A549 (cell line): ENCODE results near the gene IFNA14. TPM values are rescaled to one million over a fixed set of nuclear protein-coding genes. Genes with fewer than 3 reads are reported as not detected.
"Not testable (repeated sequence)": the region's sequence is repeated elsewhere in the genome, so short reads cannot be mapped to it uniquely, and the experiment has no call there.

Experiments used
- ATAC-seq, 2 experiments: fragments of 200-7000 bp in 1 of 2; fragments of >200 bp in 1 of 2; cut with Nextera tagmentation in 1 of 2; cut with Tn5 transposase in 1 of 2; 3 replicates each; pipeline versions ENCODE4 v1.8.0 to v1.9.1; 2018 to 2020; ENCODE audit warnings: mild to moderate bottlenecking in 1 of 2, moderate library complexity in 1 of 2
- CTCF ChIA-PET: fragments of 300-600 bp; sonication (Branson Sonifier 250); formaldehyde crosslinking; extraction: SDS; loops from one replicate; lab custom pipeline; 2021; ENCODE audit warnings: antibody characterized with exemption, inconsistent platforms; lab: Yijun Ruan, JAX
- POLR2A ChIA-PET: fragments of 350-600 bp; formaldehyde crosslinking; extraction: SDS; loops from one replicate; lab custom pipeline; 2021; ENCODE audit warnings: antibody characterized with exemption, inconsistent platforms; lab: Yijun Ruan, JAX
- DNase-seq, 2 experiments: peaks; one replicate each; pipeline versions ENCODE4 v3.0.0 to v3.0.0-alpha.2; 2011 to 2016; ENCODE audit warnings: low read depth in 1 of 2, low spot score in 1 of 2
- FAIRE-seq: peaks from 2 replicates; lab custom pipeline; 2011; peaks lifted over from hg19 to GRCh38; lab: Jason Lieb, UNC
- H3K27ac ChIP-seq, 2 experiments: fragments of >200 bp; sonication (Bioruptor Twin); formaldehyde crosslinking; 3 replicates each; pipeline ENCODE4 v1.5.1; 2016 to 2017
- H3K4me1 ChIP-seq: fragments of >200 bp; sonication (Bioruptor Twin); formaldehyde crosslinking; 3 replicates; pipeline ENCODE4 v1.6.1; 2016
- H3K4me2 ChIP-seq: fragments of >200 bp; sonication (Bioruptor Twin); formaldehyde crosslinking; 3 replicates; pipeline ENCODE4 v1.6.1; 2016
- H3K4me3 ChIP-seq: fragments of >200 bp; sonication (Bioruptor Twin); formaldehyde crosslinking; 3 replicates; pipeline ENCODE4 v1.5.1; 2016
- H3K9me3 ChIP-seq: fragments of >200 bp; sonication (Bioruptor Twin); formaldehyde crosslinking; 3 replicates; pipeline ENCODE4 v1.6.1; 2016
- CTCF ChIP-seq: fragments of >200 bp; sonication (Bioruptor Twin); formaldehyde crosslinking; IDR thresholded peaks from 3 replicates; pipeline ENCODE4 v1.5.1; 2016
- RAD21 ChIP-seq, 2 experiments: fragments of >200 bp in 1 of 2; sonication (Bioruptor Twin) in 1 of 2; formaldehyde crosslinking in 1 of 2; IDR thresholded peaks in 1 of 2; conservative IDR thresholded peaks in 1 of 2; 2 replicates in 1 of 2; 3 replicates in 1 of 2; pipeline ENCODE4 v1.6.1; 2012 to 2018; ENCODE audit warnings: inconsistent platforms in 1 of 2
- SMC3 ChIP-seq: fragments of >200 bp; sonication (Bioruptor Twin); formaldehyde crosslinking; IDR thresholded peaks from 3 replicates; pipeline ENCODE4 v1.6.1; 2018; ENCODE audit warnings: inconsistent platforms
- WGBS: methylation state at CpG from one replicate; pipeline ENCODE4 v1.1.6; 2017; ENCODE audit errors: missing lambda C conversion rate; 5-methylcytosine and 5-hydroxymethylcytosine counted together
- polyA plus RNA-seq, 4 experiments: library from polyadenylated mRNA; depleted of rRNA in 3 of 4; stranded (reverse); fragments of >200 nt; fragmentation: RNase III in 1 of 4; extraction: RNeasy Plus Mini Kit Qiagen cat#74134 plus additional on column Dnase treatment in 1 of 4; gene quantifications; 2 replicates in 3 of 4; 3 replicates in 1 of 4; pipeline ENCODE4 v1.2.3, GENCODE V29; 2011 to 2017

The IFNA14 gene
- polyA plus RNA-seq, 2 of the 4 experiments (the other 2 are of a cell fraction): not detected

- H3K27ac ChIP-seq, H3K9me3 ChIP-seq, H3K4me1 ChIP-seq, H3K4me3 ChIP-seq: not testable (repeated sequence)
- WGBS: 4% methylated on average over 6 of the region's 6 CpGs
- TF ChIP-seq SMC3 (peak; percentile 36; the same call in 2 of the 3 replicates), RAD21 (conservative IDR thresholded peaks at IDR 0.05 in 1 of 2, IDR thresholded peaks at IDR 0.05 in 1 of 2) (peak; percentile 60), CTCF (peak; percentile 62)
- FAIRE-seq: peak; percentile 23
- ChIA-PET POLR2A (interaction anchor here (0.6 kb wide), 1 partner anchor 1971 kb away, joined by 3 read pairs; no protein-coding TSS in a partner anchor), CTCF (interaction anchor here (0.7 to 2.1 kb wide), 25 partner anchors 9 to 593 kb away, joined by 3 to 9 read pairs (median 4); no protein-coding TSS in a partner anchor)
- peak overlapping the region; percentile 59 for H3K4me2 ChIP-seq
- ATAC-seq: peak; percentile 90 to 97
- peak in 1 of 2 experiments; percentile 29 for DNase-seq
Observed at GRCh38 chr9:21194867-21195776, 44.7 kb downstream of the IFNA14 start.

Other genes with a start within 250 kb of the IFNA14 start
- gene HACD4, start 208.4 kb downstream of the IFNA14 start, polyA plus RNA-seq (2011; rRNA removed): 4.1 and 4.4 TPM in 2 replicates
- gene HACD4, start 208.4 kb downstream of the IFNA14 start, polyA plus RNA-seq (2017; fragmentation: RNase III; extraction: RNeasy Plus Mini Kit Qiagen cat#74134 plus additional on column Dnase treatment): 1.4 to 1.8 TPM (median 1.5 TPM) in 3 replicates
- gene IFNB1, start 162.1 kb downstream of the IFNA14 start, polyA plus RNA-seq (2011; rRNA removed): not detected in 2 replicates
- gene IFNB1, start 162.1 kb downstream of the IFNA14 start, polyA plus RNA-seq (2017; fragmentation: RNase III; extraction: RNeasy Plus Mini Kit Qiagen cat#74134 plus additional on column Dnase treatment): not detected in 3 replicates
- not detected in 2 replicates for gene IFNW1, start 98.2 kb downstream of the IFNA14 start, polyA plus RNA-seq (2011; rRNA removed)
- gene IFNW1, start 98.2 kb downstream of the IFNA14 start, polyA plus RNA-seq (2017; fragmentation: RNase III; extraction: RNeasy Plus Mini Kit Qiagen cat#74134 plus additional on column Dnase treatment): not detected in 3 replicates
- not detected in 2 replicates for gene IFNA21, start 73.3 kb downstream of the IFNA14 start, polyA plus RNA-seq (2011; rRNA removed)
- gene IFNA21, start 73.3 kb downstream of the IFNA14 start, polyA plus RNA-seq (2017; fragmentation: RNase III; extraction: RNeasy Plus Mini Kit Qiagen cat#74134 plus additional on column Dnase treatment): not detected in 3 replicates
- not detected in 2 replicates for gene IFNA4, start 52.4 kb downstream of the IFNA14 start, polyA plus RNA-seq (2011; rRNA removed)
- gene IFNA4, start 52.4 kb downstream of the IFNA14 start, polyA plus RNA-seq (2017; fragmentation: RNase III; extraction: RNeasy Plus Mini Kit Qiagen cat#74134 plus additional on column Dnase treatment): not detected in 3 replicates
- gene IFNA7, start 37.8 kb downstream of the IFNA14 start, polyA plus RNA-seq (2011; rRNA removed): not detected in 2 replicates
- not detected in 3 replicates for gene IFNA7, start 37.8 kb downstream of the IFNA14 start, polyA plus RNA-seq (2017; fragmentation: RNase III; extraction: RNeasy Plus Mini Kit Qiagen cat#74134 plus additional on column Dnase treatment)
- gene IFNA10, start 32.9 kb downstream of the IFNA14 start, polyA plus RNA-seq (2011; rRNA removed): not detected in 2 replicates
- not detected in 3 replicates for gene IFNA10, start 32.9 kb downstream of the IFNA14 start, polyA plus RNA-seq (2017; fragmentation: RNase III; extraction: RNeasy Plus Mini Kit Qiagen cat#74134 plus additional on column Dnase treatment)
- not detected in 2 replicates for gene IFNA16, start 22.7 kb downstream of the IFNA14 start, polyA plus RNA-seq (2011; rRNA removed)
- not detected in 3 replicates for gene IFNA16, start 22.7 kb downstream of the IFNA14 start, polyA plus RNA-seq (2017; fragmentation: RNase III; extraction: RNeasy Plus Mini Kit Qiagen cat#74134 plus additional on column Dnase treatment)
- gene IFNA17, start 11.8 kb downstream of the IFNA14 start, polyA plus RNA-seq (2011; rRNA removed): not detected in 2 replicates
- gene IFNA17, start 11.8 kb downstream of the IFNA14 start, polyA plus RNA-seq (2017; fragmentation: RNase III; extraction: RNeasy Plus Mini Kit Qiagen cat#74134 plus additional on column Dnase treatment): not detected in 3 replicates
- not detected in 2 replicates for gene IFNA5, start 65.3 kb upstream of the IFNA14 start, polyA plus RNA-seq (2011; rRNA removed)
- not detected in 3 replicates for gene IFNA5, start 65.3 kb upstream of the IFNA14 start, polyA plus RNA-seq (2017; fragmentation: RNase III; extraction: RNeasy Plus Mini Kit Qiagen cat#74134 plus additional on column Dnase treatment)
- gene KLHL9, start 95.4 kb upstream of the IFNA14 start, polyA plus RNA-seq (2011; rRNA removed): 25.3 and 27.4 TPM in 2 replicates
- 17.8 to 19.5 TPM (median 18.6 TPM) in 3 replicates for gene KLHL9, start 95.4 kb upstream of the IFNA14 start, polyA plus RNA-seq (2017; fragmentation: RNase III; extraction: RNeasy Plus Mini Kit Qiagen cat#74134 plus additional on column Dnase treatment)
- gene IFNA6, start 110.9 kb upstream of the IFNA14 start, polyA plus RNA-seq (2011; rRNA removed): not detected in 2 replicates
- not detected in 3 replicates for gene IFNA6, start 110.9 kb upstream of the IFNA14 start, polyA plus RNA-seq (2017; fragmentation: RNase III; extraction: RNeasy Plus Mini Kit Qiagen cat#74134 plus additional on column Dnase treatment)
- gene IFNA13, start 128.1 kb upstream of the IFNA14 start, polyA plus RNA-seq (2011; rRNA removed): not detected in 2 replicates
- gene IFNA13, start 128.1 kb upstream of the IFNA14 start, polyA plus RNA-seq (2017; fragmentation: RNase III; extraction: RNeasy Plus Mini Kit Qiagen cat#74134 plus additional on column Dnase treatment): not detected in 3 replicates
- not detected in 2 replicates for gene IFNA2, start 145.4 kb upstream of the IFNA14 start, polyA plus RNA-seq (2011; rRNA removed)
- not detected in 3 replicates for gene IFNA2, start 145.4 kb upstream of the IFNA14 start, polyA plus RNA-seq (2017; fragmentation: RNase III; extraction: RNeasy Plus Mini Kit Qiagen cat#74134 plus additional on column Dnase treatment)
- not detected in 2 replicates for gene IFNA8, start 169.1 kb upstream of the IFNA14 start, polyA plus RNA-seq (2011; rRNA removed)
- gene IFNA8, start 169.1 kb upstream of the IFNA14 start, polyA plus RNA-seq (2017; fragmentation: RNase III; extraction: RNeasy Plus Mini Kit Qiagen cat#74134 plus additional on column Dnase treatment): not detected in 3 replicates
- not detected in 2 replicates for gene IFNA1, start 200.4 kb upstream of the IFNA14 start, polyA plus RNA-seq (2011; rRNA removed)
- gene IFNA1, start 200.4 kb upstream of the IFNA14 start, polyA plus RNA-seq (2017; fragmentation: RNase III; extraction: RNeasy Plus Mini Kit Qiagen cat#74134 plus additional on column Dnase treatment): not detected in 3 replicates
- gene IFNE, start 242.3 kb upstream of the IFNA14 start, polyA plus RNA-seq (2011; rRNA removed): 3.1 and 4.3 TPM in 2 replicates
- 2.3 to 2.5 TPM (median 2.4 TPM) in 3 replicates for gene IFNE, start 242.3 kb upstream of the IFNA14 start, polyA plus RNA-seq (2017; fragmentation: RNase III; extraction: RNeasy Plus Mini Kit Qiagen cat#74134 plus additional on column Dnase treatment)